Gastrocnemius medialis (tissue), 4 donors: ENCODE measurements around the gene CELA1.

Experiments
- POLR2A ChIP-seq, 2 donors: fragments of 450-650 bp; IDR thresholded peaks; one replicate each; pipeline ENCODE4 v1.6.1; 2017; ENCODE audit warnings: antibody characterized with exemption in 2 of 2, mild to moderate bottlenecking in 2 of 2, moderate library complexity in 2 of 2
- TF ChIP-seq, protein P1 (sequence below), 5 experiments: fragments of 450-650 bp in 3 of 5; fragments of 200-600 bp in 2 of 5; sonication (generic) in 2 of 5; IDR thresholded peaks in 4 of 5; conservative IDR thresholded peaks in 1 of 5; 1 replicate in 4 of 5; 2 replicates in 1 of 5; pipeline ENCODE4 v1.5.1; 2016 to 2019; ENCODE audit warnings: antibody characterized with exemption in 5 of 5, mild to moderate bottlenecking in 3 of 5, moderate library complexity in 3 of 5

DNA sequence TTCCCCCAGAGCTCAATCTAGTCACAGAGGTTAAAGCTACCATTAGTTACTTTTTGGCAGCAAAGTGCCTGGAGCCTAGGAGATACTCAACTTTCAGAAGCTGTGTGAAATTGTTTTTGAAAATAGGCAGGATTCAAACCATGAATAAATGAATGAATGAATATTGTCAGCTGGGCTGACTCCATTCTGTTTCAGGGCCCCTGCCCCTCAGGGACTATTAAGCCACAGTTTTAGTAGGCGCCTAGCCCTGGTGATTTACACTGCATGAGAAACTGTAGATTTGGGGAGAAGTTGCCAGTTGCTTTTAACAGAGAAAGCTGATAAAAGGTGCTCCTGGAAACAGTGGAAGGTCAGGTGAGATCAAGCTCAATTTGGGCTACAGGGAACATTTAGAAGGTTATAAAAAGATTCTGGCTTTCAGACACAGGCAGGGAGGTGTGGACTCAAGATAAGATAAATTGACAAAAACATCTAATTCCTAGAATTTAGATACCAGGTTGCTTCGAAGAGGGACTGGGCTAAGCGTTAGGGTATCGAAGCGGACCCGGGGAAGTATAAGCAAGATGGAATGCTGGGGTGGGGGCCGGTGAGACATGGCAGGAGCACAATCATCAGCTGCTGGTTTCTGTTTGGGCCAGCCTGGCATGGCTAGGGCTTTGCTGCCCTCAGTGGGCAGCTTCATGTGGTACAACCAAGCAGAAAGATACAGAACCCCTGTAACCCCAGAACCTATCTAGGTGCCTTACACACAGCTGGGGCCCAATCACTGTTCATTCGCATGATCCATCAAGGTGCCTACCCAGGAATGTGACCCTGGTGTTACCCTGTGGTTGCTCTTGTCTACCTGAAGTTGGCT, 14.9 kb upstream of the CELA1 start:
- TF ChIP-seq, protein P1, sequence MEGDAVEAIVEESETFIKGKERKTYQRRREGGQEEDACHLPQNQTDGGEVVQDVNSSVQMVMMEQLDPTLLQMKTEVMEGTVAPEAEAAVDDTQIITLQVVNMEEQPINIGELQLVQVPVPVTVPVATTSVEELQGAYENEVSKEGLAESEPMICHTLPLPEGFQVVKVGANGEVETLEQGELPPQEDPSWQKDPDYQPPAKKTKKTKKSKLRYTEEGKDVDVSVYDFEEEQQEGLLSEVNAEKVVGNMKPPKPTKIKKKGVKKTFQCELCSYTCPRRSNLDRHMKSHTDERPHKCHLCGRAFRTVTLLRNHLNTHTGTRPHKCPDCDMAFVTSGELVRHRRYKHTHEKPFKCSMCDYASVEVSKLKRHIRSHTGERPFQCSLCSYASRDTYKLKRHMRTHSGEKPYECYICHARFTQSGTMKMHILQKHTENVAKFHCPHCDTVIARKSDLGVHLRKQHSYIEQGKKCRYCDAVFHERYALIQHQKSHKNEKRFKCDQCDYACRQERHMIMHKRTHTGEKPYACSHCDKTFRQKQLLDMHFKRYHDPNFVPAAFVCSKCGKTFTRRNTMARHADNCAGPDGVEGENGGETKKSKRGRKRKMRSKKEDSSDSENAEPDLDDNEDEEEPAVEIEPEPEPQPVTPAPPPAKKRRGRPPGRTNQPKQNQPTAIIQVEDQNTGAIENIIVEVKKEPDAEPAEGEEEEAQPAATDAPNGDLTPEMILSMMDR (IDR thresholded peaks at IDR 0.05 in 4 of 5, conservative IDR thresholded peaks at IDR 0.05 in 1 of 5): no peak
- TF ChIP-seq POLR2A (IDR thresholded peaks at IDR 0.05): no peak
